Cardiac fibroblast (primary cell): Measurements from ENCODE around the gene ASNSD1.
"Not testable (repeated sequence)": the region's sequence is repeated elsewhere in the genome, so short reads cannot be mapped to it uniquely, and the experiment has no call there.

Source experiments
- DNase-seq, 2 donors: peaks; one replicate each; pipeline versions ENCODE4 v3.0.0 to v3.0.0-alpha.2; 2010; ENCODE audit warnings: low read depth in 2 of 2
- H3K4me3 ChIP-seq, 2 donors: replicated peaks in 1 of 2; 1 replicate in 1 of 2; 2 replicates in 1 of 2; pipeline ENCODE4 v1.5.1; 2011; ENCODE audit warnings: low read depth in 2 of 2, low read length in 2 of 2, mild to moderate bottlenecking in 2 of 2, moderate library complexity in 1 of 2
- TF ChIP-seq, protein P1 (sequence below): IDR thresholded peaks from one replicate; pipeline ENCODE4 v1.5.1; 2011; ENCODE audit warnings: low read depth, mild to moderate bottlenecking, low read length, inconsistent platforms

ASNSD1 gene

DNA sequence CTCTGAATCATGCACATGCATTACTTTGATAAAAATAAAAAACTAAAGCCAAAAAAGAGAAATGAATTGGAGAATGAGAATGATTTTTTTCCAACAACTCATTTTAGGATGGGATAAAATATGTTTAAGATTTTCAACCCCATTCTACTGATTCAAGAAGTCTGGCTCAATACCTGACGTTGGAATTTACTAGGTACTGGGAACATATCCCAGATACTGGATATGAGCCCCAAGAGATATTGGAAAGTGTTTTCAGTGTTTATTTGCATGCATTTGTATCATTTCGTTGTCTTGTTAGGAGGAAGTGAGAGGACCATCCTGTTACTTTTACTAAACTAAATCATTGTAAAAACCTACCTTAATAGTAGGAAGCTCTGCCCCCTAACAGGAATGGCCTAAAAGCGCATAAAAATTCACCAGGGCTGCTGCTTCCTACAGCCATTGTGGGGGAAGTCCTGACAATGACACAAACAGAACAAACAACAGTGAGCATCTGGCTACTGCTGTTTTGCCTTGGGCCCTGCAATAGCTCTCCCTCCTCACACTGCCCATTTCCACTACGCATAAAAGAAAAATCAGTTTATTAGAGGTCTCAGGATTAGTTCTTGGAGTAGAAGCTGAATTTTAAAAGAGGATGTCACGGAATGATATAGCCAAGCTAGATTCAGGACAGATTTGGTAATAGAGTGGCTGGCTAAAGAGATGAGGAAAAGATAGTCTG, 48.4 kb downstream of the ASNSD1 start:
- TF ChIP-seq, protein P1, sequence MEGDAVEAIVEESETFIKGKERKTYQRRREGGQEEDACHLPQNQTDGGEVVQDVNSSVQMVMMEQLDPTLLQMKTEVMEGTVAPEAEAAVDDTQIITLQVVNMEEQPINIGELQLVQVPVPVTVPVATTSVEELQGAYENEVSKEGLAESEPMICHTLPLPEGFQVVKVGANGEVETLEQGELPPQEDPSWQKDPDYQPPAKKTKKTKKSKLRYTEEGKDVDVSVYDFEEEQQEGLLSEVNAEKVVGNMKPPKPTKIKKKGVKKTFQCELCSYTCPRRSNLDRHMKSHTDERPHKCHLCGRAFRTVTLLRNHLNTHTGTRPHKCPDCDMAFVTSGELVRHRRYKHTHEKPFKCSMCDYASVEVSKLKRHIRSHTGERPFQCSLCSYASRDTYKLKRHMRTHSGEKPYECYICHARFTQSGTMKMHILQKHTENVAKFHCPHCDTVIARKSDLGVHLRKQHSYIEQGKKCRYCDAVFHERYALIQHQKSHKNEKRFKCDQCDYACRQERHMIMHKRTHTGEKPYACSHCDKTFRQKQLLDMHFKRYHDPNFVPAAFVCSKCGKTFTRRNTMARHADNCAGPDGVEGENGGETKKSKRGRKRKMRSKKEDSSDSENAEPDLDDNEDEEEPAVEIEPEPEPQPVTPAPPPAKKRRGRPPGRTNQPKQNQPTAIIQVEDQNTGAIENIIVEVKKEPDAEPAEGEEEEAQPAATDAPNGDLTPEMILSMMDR = no peak
- no peak for DNase-seq
- no peak overlapping the region for H3K4me3 ChIP-seq

DNA sequence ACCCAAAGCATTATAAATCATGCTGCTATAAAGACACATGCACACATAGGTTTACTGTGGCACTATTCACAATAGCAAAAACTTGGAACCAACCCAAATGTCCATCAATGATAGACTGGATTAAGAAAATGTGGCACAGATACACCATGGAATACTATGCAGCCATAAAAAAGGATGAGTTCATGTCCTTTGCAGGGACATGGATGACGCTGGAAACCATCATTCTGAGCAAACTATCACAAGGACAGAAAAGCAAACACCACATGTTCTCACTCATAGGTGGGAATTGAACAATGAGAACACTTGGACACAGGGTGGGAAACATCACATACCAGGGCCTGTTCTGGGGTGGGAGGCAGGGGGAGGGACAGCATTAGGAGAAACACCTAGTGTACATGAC, 56.3 kb downstream of the ASNSD1 start:
- not testable (repeated sequence) for DNase-seq, H3K4me3 ChIP-seq

DNA sequence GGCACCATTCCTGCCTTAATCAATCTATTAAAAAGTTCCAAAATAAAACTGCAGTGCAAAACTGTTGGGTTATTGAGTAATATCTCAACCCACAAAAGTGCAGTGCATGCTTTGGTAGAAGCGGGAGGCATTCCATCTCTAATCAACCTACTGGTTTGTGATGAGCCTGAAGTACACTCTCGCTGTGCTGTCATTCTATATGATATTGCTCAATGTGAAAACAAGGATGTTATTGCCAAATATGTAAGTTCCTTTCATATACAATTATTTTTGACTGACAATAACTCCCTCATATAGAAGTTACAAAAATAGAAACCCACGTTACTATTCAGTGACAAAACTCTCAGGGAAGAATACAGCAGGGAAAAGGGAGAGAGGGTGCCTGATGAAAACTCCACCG, 58.3 kb downstream of the ASNSD1 start:
- TF ChIP-seq, protein P1 = no peak
- DNase-seq = peak in 1 of 2 donors; percentile 1

More for the DNA sequence above, 58.3 kb downstream of the ASNSD1 start:
- no peak overlapping the region for H3K4me3 ChIP-seq
